Measurements from ENCODE around the gene NR1H3.

- TF ChIP-seq CTCF (IDR thresholded peaks at IDR 0.05; ENCODE audit: insufficient read depth, low read length, poor library complexity, severe bottlenecking) (no peak), EZH2phosphoT487 (conservative IDR thresholded peaks at IDR 0.05; ENCODE audit: low read length) (no peak)
These were observed 32.1 kb downstream of the NR1H3 start for GRCh38 chr11:47289856-47290255.

Measured in SU-DHL-6 (cell line).